SU-DHL-6 (cell line): ENCODE measurements around the gene ZNF593.

Experiments
- CTCF ChIP-seq: fragments of 200-600 bp; sonication (generic); IDR thresholded peaks from one replicate; pipeline ENCODE4 v1.5.1; 2017; ENCODE audit warnings: antibody characterized with exemption, mild to moderate bottlenecking, low read length, moderate library complexity; ENCODE audit not compliant: insufficient read depth, poor library complexity, severe bottlenecking
- EZH2phosphoT487 ChIP-seq: fragments of 200-600 bp; sonication (generic), shearing (Covaris generic); conservative IDR thresholded peaks from 2 replicates; pipeline ENCODE4 v1.6.1; 2018; ENCODE audit warnings: mild to moderate bottlenecking, antibody characterized with exemption, low read length, moderate library complexity, mixed read lengths

- no peak for TF ChIP-seq CTCF
- no peak for TF ChIP-seq EZH2phosphoT487
Measured at GRCh38 chr1:26124418-26125331, 45.0 kb upstream of the ZNF593 start.
